ENCODE measurements around the gene CCBE1.

Gene CCBE1

DNA sequence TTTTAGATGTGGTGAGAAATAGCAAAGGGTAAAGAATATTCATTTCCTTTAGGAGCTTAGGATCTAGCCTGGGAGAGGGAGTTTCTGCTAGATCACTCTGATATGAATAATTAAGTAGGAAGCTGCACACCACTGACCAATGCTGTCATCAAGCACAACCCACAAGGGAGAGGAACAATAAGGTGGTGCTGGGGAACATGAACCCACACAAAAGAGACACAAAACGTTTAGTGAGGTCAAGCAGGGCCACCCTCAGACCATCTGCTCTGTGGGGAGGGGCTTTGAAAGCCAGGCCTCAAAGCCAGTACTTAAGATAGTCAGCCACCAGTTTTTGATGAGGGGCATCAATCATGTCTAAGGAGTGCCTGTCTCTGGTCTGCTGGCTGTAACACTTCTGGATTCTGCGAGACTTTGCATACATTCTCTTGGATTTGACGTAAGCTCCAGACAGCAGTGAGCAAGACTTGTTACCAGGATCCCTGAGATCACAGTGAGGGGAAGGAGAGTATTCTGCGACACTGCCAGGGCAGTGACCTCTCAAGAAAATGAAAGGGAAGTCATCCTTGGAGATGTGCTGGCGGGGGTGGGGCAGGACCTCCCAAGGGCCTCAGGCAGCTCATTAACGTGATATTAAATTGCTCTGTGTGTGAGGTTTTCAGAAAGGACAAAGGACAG lies 127.0 kb downstream of the CCBE1 start:
- DNase-seq (ENCODE audit: low spot score), result no peak

- DNase-seq (ENCODE audit: low spot score), result no peak
Measured at GRCh38 chr18:59569390-59569791, 127.8 kb downstream of the CCBE1 start.

- no peak for DNase-seq (ENCODE audit: low spot score)
Measured at GRCh38 chr18:59567431-59567830, 129.8 kb downstream of the CCBE1 start.

DNA sequence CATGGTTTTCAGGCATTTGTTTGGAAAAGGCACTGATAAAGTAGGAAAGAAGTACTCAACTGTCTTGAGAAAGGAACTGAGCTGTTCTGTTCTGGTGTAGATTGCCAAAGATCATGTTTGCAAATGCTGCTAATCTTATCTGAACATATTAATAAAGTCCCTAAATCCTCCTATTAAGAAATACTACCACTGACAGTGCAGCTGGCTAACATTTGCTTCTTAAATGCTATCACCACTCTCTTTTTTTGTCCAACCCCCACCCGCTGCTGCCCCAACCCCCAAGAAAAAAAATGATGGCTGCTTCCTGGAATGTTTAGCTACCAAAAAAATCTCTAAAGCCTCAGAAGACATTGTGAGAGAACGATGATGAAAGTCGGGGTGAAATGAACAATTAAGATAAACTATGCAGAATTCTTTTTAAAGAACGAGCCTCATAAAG lies 130.7 kb downstream of the CCBE1 start:
- no peak for DNase-seq (ENCODE audit: low spot score)

GRCh38 chr18:59565957-59566356 lies 131.3 kb downstream of the CCBE1 start:
- no peak for DNase-seq (ENCODE audit: low spot score)

- no peak for DNase-seq (ENCODE audit: low spot score)
Measured at GRCh38 chr18:59564561-59564960, 132.7 kb downstream of the CCBE1 start.

GRCh38 chr18:59563176-59563785 lies 133.9 kb downstream of the CCBE1 start:
- DNase-seq (ENCODE audit: low spot score), result no peak

- DNase-seq (ENCODE audit: low spot score), result no peak
Measured at GRCh38 chr18:59562751-59563150, 134.5 kb downstream of the CCBE1 start.

DNA sequence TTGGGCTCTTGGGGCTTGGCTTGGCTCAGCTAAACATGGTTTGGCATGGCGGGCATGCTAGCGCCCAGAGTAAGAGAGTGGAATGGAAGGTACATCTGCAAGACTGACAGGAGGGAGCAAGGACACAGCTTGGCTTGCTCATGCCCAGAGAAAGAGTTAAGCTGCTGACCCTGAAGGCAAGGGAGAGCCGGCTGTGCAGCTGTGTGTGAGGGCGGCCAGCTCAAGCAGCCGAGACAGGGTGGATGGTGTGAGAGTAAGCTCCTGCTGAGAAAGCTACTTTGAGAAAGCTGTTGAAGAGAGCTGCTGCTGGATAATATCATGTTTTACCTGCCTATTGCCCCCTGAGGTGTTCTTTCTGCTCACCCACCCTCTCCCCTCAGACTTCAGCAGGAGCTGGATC lies 135.6 kb downstream of the CCBE1 start:
- DNase-seq (ENCODE audit: low spot score), result no peak

GRCh38 chr18:59560556-59560955 lies 136.7 kb downstream of the CCBE1 start:
- no peak for DNase-seq (ENCODE audit: low spot score)

- DNase-seq (ENCODE audit: low spot score), result no peak
Measured at GRCh38 chr18:59559528-59559927, 137.7 kb downstream of the CCBE1 start.

- DNase-seq (ENCODE audit: low spot score), result no peak
Measured at GRCh38 chr18:59555995-59556659, 141.1 kb downstream of the CCBE1 start.

DNA sequence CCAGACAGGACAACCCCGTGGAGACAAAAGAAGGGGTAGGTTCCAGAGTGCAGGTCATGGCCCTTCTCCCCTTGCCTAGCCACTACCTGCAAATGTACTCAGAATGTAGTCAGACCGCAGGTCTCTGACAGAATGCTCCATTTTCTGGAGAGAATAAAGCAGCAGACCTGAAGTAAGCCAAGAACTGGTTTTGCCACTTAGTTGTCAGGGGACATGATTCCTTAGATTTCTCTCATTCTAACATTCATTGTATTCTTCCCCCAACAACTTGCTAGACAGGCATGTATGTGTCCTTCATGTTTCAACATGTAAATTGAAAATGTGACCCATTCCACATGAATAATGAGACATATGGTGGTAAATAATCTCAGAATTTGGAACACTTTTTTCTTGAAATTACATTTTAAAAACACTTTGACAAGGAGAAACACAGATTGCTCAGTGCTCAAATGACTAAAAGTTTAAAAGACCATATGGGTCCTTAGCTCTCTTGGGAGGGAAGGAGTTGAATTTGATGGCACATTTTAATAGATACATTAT lies 142.4 kb downstream of the CCBE1 start:
- DNase-seq (ENCODE audit: low spot score), result no peak

GRCh38 chr18:59553273-59553870 lies 143.9 kb downstream of the CCBE1 start:
- no peak for DNase-seq (ENCODE audit: low spot score)

GRCh38 chr18:59551902-59552635 lies 145.2 kb downstream of the CCBE1 start:
- DNase-seq (ENCODE audit: low spot score), result no peak

- no peak for DNase-seq (ENCODE audit: low spot score)
Measured at GRCh38 chr18:59550174-59550516, 147.1 kb downstream of the CCBE1 start.

GRCh38 chr18:59549503-59550173 lies 147.6 kb downstream of the CCBE1 start:
- no peak for DNase-seq (ENCODE audit: low spot score)

DNA sequence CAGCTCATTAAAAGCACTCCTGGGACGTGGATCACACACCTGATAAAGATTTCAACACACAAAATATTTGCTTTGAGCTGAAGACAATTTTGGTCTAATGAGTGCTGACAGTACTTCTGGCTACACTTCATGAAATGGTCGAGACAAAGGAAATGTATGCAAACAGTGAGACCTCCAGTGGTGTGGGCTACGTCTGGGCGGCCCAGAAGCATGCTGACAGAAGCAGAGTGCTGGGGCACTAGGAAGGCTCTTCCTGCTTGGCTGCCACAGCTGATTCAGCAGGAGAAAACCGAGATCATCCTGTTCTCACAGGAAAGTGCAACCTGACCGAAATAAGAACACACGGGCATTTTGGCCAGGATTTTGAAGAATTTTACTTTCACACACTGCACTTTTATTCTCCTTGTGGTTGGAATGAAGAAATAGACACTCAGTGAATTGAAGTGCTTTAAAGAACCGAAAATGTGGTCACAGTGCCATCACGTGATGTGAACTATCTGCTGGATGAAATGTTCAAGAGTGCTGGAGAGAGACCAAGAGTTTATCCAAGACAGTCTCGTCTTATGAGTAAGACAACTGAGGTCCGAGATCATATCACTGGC lies 149.5 kb downstream of the CCBE1 start:
- no peak for DNase-seq (ENCODE audit: low spot score)

DNA sequence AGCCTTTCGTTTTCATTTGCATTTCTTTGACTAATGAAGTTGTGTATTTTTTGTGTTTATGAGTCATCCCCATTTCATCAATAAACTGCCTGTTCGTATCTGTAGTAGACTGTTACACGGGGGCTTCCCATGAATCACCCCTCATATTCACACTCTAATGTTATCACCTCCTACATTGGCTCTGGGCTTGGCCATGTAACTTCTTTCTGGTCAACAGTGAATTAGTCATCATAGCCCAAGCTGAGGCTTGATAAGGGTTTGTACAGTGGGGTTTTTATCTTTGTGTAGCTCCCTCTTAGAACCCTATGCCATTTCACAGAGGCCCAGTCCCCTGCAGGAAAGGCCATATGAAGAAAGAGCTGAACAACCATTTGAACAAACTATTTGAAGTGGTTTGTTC lies 151.0 kb downstream of the CCBE1 start:
- DNase-seq (ENCODE audit: low spot score), result no peak

DNA sequence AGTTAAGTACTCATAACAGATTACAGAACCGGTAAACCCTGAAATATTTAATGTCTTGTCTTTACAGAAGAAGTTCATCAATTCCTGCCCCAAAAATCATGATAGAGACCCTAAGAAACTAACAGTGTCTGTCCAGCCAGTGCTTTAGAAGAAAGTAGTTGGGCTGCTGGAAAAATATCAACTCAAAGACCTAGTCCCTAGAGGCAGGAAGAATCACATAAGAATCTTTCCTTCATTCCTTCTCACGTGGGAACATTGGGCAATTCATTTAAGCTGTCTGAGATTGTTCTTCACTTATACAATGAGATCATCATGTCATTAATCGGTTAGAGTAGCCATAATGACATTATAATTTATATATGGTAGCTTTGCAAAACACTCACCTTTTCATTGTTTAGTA lies 156.4 kb downstream of the CCBE1 start:
- no peak for DNase-seq (ENCODE audit: low spot score)

DNA sequence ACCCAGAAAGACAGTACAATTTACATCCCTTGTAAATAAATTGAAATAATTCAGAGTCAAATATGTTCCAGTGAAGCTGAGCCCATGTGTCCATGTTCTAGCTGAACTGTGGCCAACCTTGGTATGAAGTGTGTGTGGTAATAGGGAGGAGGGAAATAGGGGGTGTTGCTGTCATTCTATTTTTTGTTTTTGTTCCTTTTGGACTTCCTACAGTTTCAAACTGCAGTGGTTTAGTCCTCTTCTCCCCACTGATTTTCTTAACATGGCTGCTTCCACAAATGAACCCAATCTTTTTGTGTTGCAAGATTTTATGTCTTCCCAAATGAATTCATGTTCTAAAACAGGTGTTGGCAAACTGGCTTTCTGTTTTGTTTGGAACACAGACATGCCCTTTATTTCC lies 156.9 kb downstream of the CCBE1 start:
- DNase-seq (ENCODE audit: low spot score), result no peak
